Measurements from ENCODE around the gene GRIN1.
A peak's percentile ranks its signal among the peaks of the same experiment; 100 is the strongest.

GRIN1 gene

GRCh38 chr9:137198902-137199283 is 59.9 kb downstream of the GRIN1 start:
- no peaks in the 10 kb centered on the region for H3K36me3 ChIP-seq
- no peak for TF ChIP-seq CTCF (IDR thresholded peaks at IDR 0.05)
- H3K4me1 ChIP-seq (ENCODE audit: control insufficient read depth in 1 of 2, insufficient read depth in 1 of 2, low read depth in 1 of 2, low read length in 1 of 2): peaks cover 15 to 18% of the 10 kb centered on the region in 2 experiments
- H3K27me3 ChIP-seq: peaks cover 15% of the 10 kb centered on the region
- no peak overlapping the region for H3K27ac ChIP-seq
- no peak overlapping the region for H3K4me3 ChIP-seq (ENCODE audit: low read depth in 1 of 2, low read length in 1 of 2)
- no peaks in the 10 kb centered on the region for H3K9me3 ChIP-seq

- H3K4me3 ChIP-seq (ENCODE audit: low read depth in 1 of 2, low read length in 1 of 2): peak overlapping the region in 1 of 2 experiments; percentile 41
- H3K9me3 ChIP-seq: no peaks in the 10 kb centered on the region
- peaks cover 15% of the 10 kb centered on the region for H3K27me3 ChIP-seq
- peaks cover 22 to 23% of the 10 kb centered on the region in 2 experiments for H3K4me1 ChIP-seq (ENCODE audit: control insufficient read depth in 1 of 2, insufficient read depth in 1 of 2, low read depth in 1 of 2, low read length in 1 of 2)
- no peaks in the 10 kb centered on the region for H3K36me3 ChIP-seq
- no peak for TF ChIP-seq CTCF (IDR thresholded peaks at IDR 0.05)
- H3K27ac ChIP-seq: no peak overlapping the region
Observed at GRCh38 chr9:137199411-137200121, 60.6 kb downstream of the GRIN1 start.

- Histone ChIP-seq H3K27me3 (peaks cover 15% of the 10 kb centered on the region), H3K36me3 (no peaks in the 10 kb centered on the region), H3K27ac (peak within 1 kb of the TSS; percentile 87), H3K4me1 (ENCODE audit: control insufficient read depth in 1 of 2, insufficient read depth in 1 of 2, low read depth in 1 of 2, low read length in 1 of 2) (peaks cover 29% of the 10 kb centered on the region in 2 experiments), H3K9me3 (no peaks in the 10 kb centered on the region), H3K4me3 (ENCODE audit: low read depth in 1 of 2, low read length in 1 of 2) (peak within 1 kb of the TSS; percentile 77 to 93)
- peak; percentile 54 for TF ChIP-seq CTCF (IDR thresholded peaks at IDR 0.05)
Observed at GRCh38 chr9:137200311-137201204, 61.6 kb downstream of the GRIN1 start, which contains the start of gene TPRN. Gene TPRN (minus strand): TSS chr9:137200741. CDS start chr9:137200711, 30 bp downstream.

GRCh38 chr9:137201205-137201868 is 62.4 kb downstream of the GRIN1 start:
- Histone ChIP-seq H3K27me3 (peaks cover 15% of the 10 kb centered on the region), H3K4me3 (ENCODE audit: low read depth in 1 of 2, low read length in 1 of 2) (peak overlapping the region; percentile 77 to 93), H3K36me3 (no peaks in the 10 kb centered on the region), H3K4me1 (ENCODE audit: control insufficient read depth in 1 of 2, insufficient read depth in 1 of 2, low read depth in 1 of 2, low read length in 1 of 2) (peaks cover 36 to 37% of the 10 kb centered on the region in 2 experiments), H3K27ac (peak overlapping the region; percentile 87), H3K9me3 (no peaks in the 10 kb centered on the region)
- no peak for TF ChIP-seq CTCF (IDR thresholded peaks at IDR 0.05)

- Histone ChIP-seq H3K9me3 (no peaks in the 10 kb centered on the region), H3K4me1 (ENCODE audit: control insufficient read depth in 1 of 2, insufficient read depth in 1 of 2, low read depth in 1 of 2, low read length in 1 of 2) (peaks cover 51 to 52% of the 10 kb centered on the region in 2 experiments), H3K27ac (no peak overlapping the region), H3K4me3 (ENCODE audit: low read depth in 1 of 2, low read length in 1 of 2) (no peak overlapping the region), H3K27me3 (peaks cover 15% of the 10 kb centered on the region), H3K36me3 (no peaks in the 10 kb centered on the region)
- TF ChIP-seq CTCF (IDR thresholded peaks at IDR 0.05): no peak
Observed at GRCh38 chr9:137202966-137203365, 64.0 kb downstream of the GRIN1 start.
